GM18526 (cell line): ENCODE measurements around the gene PDE2A.

Experiments
- POLR2A ChIP-seq: IDR thresholded peaks from 3 replicates; pipeline ENCODE4 v1.6.1; 2011; ENCODE audit not compliant: insufficient read length; ENCODE audit errors: extremely low read depth

PDE2A gene

DNA sequence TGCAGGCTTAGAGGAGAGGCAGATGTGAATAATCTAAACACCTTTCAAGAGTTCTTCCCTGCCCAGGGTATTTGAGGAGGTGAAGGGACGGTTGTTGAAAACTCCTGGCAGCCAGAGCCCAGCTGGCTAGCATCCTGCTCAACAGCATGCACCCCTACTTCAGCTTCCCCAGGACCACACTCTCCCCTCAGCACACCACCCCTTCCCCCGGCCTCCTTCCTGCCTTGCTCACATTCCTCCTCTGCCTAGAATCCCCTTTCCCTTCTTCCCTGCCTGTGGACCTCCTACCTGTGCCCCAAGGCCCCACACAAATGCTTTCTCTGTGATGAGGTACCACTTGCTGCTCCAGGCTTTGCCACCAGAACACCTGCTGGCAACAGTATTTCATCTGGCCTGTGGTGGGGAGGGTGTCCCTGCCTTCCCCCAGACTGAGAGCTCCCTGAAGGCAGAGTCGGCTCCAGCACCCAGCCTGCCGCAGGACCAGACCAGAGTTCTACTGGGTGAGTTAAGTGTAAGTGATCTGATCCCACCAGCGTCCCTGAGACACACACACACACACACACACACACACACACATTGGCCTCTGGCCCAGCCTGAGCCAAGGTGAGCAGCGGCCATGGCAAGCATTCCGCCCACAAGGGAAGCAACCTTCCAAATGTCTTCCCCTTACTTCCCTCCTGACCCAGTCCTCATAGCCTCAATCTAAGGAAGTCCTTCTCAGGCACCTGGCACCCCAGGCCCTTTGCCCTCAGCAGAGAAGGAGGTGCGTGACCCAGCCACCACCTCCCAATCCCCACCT lies 79.5 kb downstream of the PDE2A start:
- no peak for TF ChIP-seq POLR2A

DNA sequence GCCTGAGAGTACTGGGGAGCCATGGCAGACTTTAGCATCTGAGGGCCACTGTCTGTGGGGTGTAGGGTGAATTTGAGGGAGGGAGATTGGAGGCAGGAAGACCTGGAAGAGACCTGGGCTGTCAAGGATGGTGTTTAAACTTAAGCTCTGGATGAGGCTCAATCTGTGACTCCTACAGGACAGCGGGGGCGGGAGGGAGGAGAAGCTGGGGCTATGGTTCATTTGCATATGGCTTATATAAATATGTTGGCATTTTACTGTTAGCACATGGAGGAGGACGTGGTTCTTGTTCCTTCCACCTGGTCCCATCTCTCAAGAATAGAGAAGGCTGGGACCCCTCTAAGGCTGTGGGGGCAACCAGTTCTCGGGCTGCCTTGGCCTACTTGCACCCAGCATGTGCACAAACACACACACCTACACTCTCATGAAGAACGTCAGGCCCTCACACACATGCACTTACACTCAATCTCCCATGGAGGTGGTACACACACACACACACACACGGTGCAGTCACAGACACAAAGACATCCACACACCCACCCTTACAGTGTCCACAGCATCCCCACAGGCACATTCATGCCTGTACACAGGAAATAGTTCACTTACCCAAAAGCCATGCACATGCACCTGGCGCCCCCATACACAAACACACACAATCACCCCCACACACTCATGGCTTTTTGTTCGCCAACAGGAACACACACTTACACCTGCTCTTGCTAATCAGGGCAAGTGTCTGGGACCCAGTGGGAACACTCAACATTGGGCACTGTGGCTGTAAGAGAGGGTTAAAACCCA lies 81.3 kb downstream of the PDE2A start:
- TF ChIP-seq POLR2A: no peak

DNA sequence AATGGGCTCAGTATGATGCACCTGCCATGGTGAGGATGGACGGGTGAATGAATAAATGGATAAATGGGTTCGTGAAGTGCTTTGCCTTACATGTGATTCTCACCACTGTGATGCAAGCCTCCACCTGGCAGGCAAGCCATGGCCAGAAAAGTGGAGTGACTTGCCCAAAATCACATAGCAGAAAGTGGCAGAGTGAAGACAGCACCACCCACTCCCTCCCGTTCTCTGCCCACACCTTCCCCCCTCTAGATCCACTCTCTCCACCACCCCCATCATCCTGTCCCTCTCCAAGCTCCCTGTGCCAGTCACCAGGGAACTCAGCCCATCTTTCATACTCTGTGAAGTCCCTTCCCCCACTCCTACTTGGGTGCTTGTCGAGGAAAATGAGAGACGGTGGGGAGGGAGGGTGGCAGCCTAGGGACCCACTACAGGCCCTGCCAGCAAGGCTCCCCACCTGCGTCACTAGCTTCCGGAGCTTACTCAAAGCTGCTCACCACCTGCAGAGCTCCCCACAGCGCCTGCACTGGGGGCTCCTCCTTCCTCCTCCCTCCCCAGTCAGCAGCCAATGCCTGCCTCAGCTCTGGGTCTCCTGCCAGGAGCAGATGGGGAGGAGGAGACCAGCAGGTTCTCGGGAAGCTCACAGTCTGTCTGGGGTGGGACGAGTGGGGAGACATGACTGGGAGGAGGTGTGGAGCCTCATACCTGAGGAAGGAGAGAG lies 82.3 kb downstream of the PDE2A start:
- no peak for TF ChIP-seq POLR2A

DNA sequence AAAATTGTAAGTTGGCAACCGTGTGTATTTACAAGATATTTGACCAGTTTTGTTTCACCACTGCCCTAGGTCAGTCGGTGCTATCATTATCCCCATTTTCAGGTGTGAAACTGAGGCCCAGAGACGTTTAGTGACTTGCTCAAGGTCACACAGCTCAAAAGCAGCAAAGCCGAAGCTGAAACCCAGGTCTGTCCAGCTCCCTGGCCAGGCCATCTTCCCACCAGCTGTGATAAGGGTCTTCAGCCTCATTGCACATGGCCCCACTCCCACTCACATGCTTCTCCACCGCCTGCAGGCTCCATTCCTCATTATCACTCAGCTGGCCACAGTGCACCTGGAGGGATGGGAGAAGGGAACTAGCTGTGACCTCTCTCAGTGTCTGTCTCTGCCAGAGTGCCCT lies 83.2 kb downstream of the PDE2A start:
- TF ChIP-seq POLR2A: no peak

DNA sequence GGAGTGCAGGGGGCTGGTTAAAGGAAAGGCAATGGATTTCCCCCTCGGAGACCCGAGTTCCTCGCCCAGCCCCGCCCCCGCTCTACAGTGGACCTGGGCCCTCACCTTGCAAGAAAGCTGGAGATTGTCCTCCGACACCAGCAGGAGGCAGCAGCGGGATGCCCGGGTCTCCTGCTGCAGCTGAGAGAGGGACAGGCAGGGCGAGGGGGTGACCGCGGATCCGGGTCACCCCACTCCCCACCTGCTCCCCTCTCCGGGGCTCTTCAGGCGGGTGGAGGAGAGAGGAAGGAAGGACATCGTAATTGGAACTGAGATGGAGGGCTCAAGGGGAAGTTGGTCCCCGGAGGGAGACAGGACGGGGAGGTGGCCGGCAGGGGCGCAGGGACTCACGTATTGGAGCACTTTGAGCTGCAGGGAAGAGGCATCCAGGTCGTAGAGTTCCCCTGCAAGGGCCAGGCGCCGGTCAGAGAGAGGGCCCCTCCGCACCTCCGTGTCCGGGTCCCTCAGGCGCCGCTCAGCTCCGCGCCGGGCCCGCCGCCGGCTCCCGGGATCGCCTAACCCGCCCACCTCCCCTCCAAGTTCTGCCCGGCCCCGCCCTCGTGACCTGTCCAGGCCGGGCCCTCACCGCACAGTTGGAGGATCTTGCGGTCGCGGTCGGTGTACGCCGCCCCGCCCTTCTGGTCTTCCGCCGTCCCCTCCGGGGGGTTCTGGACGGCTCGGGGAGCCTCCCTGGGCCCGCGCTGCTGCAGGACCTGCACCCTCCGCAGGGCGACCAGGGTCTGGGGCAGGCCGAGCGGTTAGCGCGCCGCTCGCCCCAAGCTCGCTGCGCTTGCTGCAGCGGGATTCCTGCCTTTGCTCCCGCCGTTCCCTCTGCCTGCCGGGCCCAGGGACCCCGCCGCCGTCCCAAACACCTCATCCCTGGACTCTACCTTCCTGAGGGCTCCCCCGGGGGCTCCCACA lies 84.1 kb downstream of the PDE2A start:
- no peak for TF ChIP-seq POLR2A

DNA sequence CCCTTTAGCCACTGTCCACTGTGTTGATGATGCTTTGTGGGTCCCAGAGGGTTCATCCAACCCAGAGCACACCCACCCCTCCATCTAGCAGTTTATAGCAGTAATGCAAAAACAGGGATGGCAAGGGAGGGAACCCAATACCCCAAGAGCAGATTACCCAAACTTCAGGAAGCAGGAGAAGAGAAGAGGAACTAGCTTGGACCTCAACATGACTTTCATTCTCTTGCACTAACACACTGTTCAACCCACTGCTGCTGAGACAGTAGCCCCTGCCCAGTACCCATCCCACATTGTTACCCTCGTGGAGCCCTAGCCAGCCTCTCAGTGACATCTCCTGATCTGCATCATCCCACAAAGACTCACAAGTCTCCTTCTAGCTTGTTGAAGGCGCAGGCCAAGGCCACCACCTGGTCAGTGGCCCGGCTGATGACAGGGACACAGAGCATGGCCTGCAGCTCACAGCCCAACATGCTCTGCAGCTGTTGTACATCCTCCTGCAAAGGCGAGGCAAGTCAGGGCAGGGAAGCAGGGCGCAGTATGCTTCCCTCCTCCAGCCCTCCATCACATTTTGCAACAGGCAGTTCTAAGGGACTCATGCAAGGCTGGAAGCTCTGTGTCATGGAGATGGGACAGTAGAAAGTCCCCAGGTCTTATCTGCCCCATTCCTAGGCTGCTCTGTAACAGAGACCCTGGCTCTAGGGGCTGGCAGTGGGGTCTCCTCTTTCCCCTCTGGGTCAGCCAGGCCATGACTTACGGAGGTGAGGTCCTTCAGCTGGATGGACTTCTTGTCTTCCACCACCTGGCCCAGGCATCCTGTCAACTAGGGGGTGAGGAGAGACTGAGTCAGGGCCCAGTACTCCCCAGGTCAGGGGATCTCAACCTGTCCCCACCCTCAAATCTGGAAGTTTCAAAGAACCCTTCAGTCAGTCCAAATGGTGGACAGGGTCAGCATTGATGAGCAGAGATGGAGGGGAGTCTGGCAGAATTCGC lies 85.5 kb downstream of the PDE2A start:
- no peak for TF ChIP-seq POLR2A

DNA sequence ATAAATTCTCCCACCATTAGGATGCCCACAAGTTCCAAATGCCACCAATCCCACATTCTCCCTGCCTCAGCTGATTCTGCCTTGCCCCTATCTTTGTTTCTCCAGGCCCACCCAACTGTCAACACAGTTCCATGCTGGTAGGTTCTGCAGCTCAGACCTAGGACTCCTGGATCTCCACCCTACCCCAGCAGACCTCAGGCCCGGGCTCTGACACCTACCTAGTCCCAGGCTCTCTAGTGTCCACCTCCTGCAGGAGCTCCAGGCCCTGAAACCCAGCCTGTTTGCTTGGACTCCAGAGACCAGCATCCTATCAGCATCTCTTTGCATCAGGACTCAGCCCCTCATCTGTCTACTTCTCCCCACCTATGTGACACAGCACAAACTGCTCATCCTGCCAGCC lies 86.5 kb downstream of the PDE2A start:
- no peak for TF ChIP-seq POLR2A

DNA sequence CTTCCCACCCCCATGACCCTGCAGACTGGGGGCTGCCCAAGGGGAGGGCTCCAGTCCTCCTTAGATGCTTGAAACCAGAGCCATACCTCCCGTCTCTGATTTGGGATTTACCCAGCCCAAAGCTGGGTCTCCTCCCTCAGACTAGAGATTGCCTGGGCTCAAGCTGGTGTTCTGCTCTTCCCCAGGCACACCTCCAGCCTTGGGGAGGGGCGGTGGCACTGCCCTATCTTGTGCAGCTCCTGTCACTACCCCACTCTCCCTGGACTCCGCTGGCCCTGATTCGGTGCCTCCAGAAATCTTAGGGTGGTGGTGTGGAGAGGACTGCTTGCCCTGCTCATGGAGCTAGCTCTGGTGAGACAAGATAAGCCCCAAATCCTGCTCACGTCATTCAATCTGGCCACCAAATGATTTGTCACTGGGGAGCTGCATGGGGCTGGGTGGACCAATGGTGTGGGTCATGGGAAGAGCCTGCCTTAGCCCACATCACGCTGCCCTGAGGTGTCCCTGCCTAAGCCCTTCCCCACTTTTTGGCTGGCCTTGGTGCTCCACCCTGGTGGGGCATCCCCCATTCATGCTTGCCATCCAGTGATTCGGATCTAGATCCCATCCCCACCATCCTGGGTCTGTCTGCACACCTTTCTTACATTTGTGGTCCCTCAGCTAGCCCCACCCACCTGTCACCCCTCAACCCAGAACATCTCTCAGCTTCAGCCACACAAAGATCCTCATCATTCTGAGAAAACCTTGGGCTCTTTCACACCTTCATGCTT lies 87.7 kb downstream of the PDE2A start:
- no peak for TF ChIP-seq POLR2A

DNA sequence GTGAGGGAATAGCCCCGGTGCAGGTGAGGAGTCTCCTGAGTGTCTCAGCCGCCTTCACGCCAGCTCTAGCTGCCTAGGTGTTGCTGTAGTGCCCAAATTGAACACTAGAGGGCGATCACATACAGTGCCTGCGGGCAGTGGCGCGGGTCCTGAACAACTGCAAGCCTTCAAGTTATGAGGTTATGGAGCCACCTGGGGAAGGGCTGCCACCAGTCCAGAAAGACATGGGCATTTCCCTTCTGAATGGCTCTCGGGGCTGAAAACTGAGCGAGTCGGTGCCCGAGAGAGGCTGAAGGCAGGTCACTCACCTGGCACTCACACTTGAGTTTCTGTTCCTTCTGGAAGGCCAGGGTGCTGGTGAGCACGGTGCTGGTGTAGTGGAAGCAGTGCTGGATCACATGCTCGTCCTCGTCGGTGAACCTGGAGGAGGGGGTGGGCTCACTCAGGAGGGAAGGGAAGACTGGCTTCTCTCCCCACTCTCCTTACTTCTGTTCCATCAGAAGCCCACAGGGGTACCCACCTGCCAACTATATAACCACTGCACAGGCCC lies 88.4 kb downstream of the PDE2A start:
- TF ChIP-seq POLR2A: no peak

DNA sequence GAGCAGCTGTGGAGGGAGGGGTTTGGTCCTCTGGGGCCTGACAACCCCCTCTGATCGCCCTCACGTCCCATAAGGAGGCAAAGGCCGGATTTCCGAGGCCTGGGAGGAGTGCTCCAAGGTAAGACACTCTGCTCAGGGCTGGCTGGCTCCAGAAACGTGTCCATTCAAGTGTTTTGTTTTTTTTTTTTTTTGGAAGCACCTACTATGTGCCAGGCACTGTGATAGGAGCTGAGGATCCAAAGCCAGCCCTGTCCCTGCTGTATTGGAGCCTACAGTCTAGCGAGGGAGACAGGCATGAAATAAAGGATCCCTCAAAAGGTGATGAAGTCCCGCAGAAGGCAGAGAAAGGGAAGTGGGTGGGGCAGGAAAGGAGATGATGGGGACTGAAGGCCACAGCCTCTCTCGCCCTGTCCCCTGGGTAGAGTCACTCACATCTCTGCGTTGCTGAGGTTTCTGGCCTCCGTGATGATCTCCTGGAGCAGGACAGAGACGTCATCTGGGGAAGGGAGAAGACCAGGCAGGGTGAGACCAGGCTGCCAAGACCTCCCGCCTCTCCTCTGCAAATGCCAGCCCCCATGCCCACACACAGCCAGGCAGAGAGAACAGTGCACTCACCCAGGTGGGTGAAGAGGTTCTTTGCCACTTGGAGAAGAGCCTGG lies 89.2 kb downstream of the PDE2A start:
- TF ChIP-seq POLR2A: no peak

DNA sequence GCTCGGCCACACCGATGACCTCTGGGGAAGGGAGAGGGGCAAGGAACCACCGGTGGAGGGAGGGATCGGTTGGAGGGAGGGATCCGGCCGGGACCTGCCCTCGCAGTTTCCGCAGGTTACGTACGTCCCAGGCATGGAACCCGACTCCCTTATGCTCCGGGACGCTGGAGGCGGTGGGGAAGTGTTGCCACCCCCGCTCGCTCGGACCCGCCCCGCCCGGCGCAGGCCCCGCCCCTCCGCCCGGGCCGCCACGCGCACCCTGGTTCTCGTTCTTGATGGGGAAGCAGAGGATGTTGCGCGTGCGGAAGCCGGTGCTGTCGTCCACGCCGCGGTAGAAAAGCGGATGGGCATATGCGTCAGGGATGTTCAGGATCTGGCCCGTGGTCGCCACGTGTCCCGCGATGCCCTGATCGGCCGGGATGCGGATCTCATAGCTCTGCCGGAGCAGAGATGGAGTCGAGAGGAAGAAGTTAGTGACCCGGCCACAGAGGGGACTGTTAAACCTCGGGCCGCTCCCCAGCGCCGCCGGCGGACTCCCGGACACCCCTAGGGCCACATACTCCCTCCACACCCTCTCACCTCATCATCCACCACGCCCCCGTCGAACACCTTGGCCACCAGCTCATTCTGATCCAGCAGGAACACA lies 89.8 kb downstream of the PDE2A start:
- TF ChIP-seq POLR2A: no peak
